Measurements from ENCODE around the gene TMEM109.

The TMEM109 gene

DNA sequence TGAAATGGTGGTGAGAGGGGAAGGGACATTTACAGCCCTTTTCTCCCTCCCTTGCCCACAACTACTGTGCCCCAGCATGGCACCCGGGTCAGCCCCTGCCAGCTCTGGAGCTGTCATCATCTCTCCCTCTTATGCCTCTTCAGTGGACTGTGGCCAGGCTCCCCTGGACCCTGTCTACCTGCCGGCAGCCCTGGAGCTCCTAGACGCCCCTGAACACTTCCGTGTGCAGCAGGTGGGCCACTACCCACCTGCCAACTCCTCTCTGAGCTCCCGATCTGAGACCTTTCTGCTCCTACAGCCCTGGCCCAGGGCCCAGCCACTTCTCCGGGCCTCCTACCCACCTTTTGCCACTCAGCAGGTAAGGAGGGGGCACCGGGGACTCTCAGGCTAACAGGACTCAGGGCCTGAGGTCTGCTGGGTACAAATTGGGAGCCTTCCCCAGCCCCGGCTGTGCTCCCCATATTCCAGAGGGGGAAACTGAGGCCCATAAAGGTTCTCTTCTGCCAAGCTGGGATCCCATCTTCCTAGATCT, 13.2 kb downstream of the TMEM109 start:
- no peak for DNase-seq

GRCh38 chr11:60927600-60927999, 13.6 kb downstream of the TMEM109 start:
- DNase-seq: no peak

GRCh38 chr11:60928563-60929001, 14.6 kb downstream of the TMEM109 start:
- DNase-seq: no peak

- DNase-seq: no peak
These were observed 15.8 kb downstream of the TMEM109 start for GRCh38 chr11:60929764-60930163.

- no peak for DNase-seq
These were observed 16.4 kb downstream of the TMEM109 start for GRCh38 chr11:60930394-60930793.

- no peak for DNase-seq
These were observed 18.0 kb downstream of the TMEM109 start for GRCh38 chr11:60931917-60932316.

GRCh38 chr11:60932605-60933356, 18.8 kb downstream of the TMEM109 start:
- no peak for DNase-seq

- no peak for DNase-seq
These were observed 19.6 kb downstream of the TMEM109 start for GRCh38 chr11:60933416-60934123.

DNA sequence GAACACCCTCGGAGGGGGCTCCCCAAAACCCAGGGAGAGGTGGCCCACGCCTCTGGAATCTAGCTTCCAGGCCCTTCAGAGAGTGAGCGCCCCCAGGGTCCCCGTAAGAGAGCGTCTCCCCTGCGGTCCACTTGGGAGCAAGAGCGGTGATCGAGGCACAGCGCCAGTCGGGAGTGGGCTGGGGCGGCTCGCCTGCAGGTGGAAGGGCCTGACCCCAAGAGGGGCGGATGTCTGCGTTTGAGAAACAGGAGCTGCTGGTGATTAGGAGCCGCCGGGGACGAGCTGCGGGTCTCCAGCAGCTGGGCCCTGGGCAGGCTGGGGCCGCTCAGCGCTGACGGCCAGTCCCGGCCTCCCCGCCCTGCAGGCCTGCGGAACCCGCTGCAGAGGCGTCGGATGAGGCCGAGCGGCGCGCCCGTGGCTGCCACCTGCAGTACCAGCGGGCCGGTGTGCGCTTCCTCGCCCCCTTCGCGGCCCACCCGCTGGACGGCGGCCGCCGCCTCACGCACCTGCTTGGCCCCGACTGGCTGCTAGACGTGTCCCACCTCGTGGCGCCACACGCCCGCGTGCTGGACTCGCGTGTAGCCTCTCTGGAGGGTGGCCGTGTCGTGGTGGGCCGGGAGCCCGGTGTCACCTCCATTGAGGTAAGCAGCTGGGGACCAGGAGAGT, 20.3 kb downstream of the TMEM109 start:
- DNase-seq: no peak

GRCh38 chr11:60934790-60935605, 21.0 kb downstream of the TMEM109 start:
- DNase-seq: no peak

GRCh38 chr11:60935676-60936442, 21.9 kb downstream of the TMEM109 start:
- no peak for DNase-seq

DNA sequence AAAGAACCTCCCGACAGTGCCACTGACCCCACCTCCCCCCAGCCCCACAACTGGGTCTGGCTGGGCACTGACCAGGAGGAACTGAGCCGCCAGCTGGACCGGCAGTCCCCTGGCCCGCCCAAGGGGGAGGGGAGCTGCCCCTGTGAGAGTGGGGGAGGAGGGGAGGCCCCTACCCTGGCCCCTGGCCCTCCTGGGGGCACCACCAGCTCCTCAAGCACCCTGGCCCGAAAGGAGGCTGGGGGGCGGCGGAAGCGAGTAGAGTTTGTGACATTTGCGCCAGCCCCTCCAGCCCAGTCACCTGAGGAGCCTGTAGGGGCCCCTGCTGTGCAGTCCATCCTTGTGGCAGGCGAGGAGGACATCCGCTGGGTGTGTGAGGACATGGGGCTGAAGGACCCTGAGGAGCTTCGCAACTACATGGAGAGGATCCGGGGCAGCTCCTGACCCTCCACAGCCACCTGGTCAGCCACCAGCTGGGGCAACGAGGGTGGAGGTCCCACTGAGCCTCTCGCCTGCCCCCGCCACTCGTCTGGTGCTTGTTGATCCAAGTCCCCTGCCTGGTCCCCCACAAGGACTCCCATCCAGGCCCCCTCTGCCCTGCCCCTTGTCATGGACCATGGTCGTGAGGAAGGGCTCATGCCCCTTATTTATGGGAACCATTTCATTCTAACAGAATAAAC, 22.6 kb downstream of the TMEM109 start:
- no peak for DNase-seq

DNA sequence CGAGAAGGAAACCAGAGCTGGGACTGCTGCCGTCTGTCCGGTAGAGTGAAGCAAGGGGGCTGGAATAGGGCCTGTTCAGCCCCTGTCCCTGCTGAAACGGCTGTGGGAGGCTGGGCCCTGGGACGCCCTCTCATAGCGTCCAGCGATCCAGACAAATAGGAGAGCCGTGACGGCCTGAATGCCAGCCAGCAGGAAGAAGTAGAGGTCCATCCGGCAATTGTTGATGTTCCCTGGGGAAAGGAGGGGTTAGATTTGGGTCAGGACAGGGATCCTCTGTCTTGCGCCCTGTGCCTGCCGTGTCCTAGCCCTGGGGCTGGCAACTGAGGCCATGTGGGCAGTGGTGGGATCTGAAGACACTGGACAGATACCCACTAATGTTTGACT, 23.2 kb downstream of the TMEM109 start:
- DNase-seq: no peak

DNA sequence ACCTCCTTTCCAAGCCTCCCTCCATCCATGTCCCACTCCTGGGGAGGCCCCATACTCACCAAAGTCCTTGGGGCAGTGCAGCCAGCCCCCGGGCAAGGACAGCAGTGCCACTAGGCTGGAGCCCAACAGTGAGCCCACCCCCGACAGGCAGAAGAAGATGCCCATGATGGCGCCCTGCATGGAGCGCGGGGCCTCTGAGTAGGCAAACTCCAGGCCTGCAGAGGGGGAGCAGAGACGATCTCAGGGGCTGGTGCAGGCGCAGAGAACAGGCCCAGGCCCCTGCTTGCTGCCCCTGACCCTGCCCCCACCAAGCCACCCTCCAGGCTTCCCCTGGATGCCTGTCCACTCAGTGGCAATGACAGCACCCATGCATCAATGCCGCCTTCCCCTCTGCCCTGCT, 23.9 kb downstream of the TMEM109 start:
- no peak for DNase-seq

- DNase-seq: no peak
These were observed 24.5 kb downstream of the TMEM109 start for GRCh38 chr11:60938500-60938899.

DNA sequence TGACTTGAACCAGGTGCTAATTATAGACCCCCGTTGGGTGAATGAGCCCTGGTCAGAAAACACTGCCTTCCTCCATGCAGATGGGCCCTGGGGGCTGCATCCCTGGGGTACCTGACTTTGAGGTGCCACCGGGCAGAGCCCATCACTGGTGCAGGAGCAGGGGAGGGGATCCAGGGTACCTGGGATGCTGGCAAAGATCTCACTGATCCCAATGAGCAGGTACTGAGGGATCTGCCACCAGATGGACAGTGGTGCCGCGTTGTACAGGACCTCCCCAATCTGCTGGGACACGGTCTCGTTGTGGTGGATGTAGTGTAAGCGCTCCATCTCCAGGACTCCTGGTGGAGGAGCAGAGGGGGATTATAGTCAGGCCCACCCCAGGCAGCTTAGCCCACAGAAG, 25.3 kb downstream of the TMEM109 start:
- DNase-seq: no peak

DNA sequence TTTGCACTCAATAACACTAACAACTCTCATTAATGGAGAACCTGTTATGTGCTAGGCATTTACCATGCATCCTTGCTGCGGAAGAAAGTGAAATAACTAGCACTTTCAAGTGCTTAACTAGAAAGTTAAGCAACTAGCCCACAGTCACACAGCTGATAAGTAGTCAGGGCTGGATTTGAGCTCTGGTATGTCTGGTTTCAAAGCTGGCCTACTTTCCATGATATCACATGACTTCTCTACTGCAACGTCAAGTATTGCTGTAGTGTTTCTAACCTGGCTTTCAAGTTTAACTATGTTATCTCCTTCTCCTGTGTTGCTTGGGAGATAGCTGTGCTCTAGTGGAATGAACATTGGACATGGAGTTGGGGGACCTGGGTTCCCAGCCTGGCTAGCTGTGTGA, 25.9 kb downstream of the TMEM109 start:
- no peak for DNase-seq

DNA sequence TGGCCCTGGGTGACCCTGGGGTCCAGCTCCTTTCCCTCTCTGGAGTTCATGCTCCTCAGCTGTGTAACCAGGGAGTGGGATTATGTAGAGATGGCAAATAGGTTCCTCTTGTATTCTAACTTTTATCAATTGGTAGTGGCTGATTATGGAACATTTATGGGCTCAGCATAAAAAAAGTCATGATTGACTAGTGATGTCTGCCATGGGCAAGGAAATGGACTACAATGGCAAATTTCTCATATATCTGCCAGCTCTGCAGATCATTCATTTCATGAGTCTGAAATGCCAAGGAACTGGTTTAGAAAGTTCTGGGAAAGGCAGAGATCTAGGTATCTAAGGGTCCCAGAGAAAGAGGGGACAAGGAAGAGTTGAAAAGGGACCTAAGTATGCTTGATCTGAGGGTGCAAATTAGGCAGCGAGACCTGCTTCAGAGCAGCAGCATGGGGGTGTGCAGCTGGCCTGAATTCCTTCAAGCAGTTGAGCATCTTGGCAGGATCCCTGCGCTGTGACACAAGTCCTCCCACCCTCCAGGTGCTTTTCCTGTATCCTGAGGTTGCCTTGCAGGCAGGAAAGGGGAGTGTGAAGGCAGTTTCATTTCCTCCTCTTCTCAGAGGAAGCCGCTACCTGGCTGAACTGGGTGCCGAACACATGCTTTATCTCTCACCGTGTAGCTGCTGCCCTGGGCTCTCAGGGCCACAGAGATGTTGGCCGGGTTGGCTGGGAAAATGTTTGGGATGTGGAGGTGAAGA, 27.6 kb downstream of the TMEM109 start:
- no peak for DNase-seq

DNA sequence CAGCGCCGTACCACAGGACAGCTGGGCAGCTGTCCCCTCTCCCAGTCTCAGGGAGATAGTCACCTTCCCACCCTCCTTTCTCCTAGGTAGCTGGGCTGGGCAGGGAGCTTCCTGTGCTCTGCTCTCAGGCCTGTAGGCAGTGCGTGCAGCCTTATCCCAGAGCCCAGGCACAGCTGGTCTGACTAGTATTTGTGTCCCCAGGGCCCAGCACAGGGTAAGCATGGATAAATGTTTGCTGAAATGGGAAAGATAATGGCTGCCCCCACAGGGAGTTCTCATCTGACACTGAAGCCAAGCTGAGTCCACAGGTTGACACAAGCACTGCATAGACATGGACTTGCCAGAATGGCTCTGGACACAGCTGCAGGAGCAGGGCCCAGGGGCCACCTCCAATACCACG, 28.3 kb downstream of the TMEM109 start:
- no peak for DNase-seq

- no peak for DNase-seq
These were observed 29.1 kb downstream of the TMEM109 start for GRCh38 chr11:60942970-60943565.
